GM19372 (cell line): Measurements from ENCODE around the gene VWA5B1.

Source experiments
- ATAC-seq: cut with Tn5 transposase; IDR thresholded peaks from one replicate; pipeline ENCODE4 v1.9.1; 2021; ENCODE audit warnings: mild to moderate bottlenecking, low read depth, moderate library complexity; ENCODE audit not compliant: unreplicated experiment

The VWA5B1 gene

GRCh38 chr1:20381961-20382360, 91.3 kb downstream of the VWA5B1 start:
- no peak for ATAC-seq

GRCh38 chr1:20382711-20383110, 92.0 kb downstream of the VWA5B1 start:
- ATAC-seq, result no peak

- ATAC-seq, result no peak
These were observed 93.0 kb downstream of the VWA5B1 start for GRCh38 chr1:20383631-20384030.

- no peak for ATAC-seq
These were observed 95.0 kb downstream of the VWA5B1 start for GRCh38 chr1:20385630-20386029.

- ATAC-seq, result no peak
These were observed 95.8 kb downstream of the VWA5B1 start for GRCh38 chr1:20386323-20387081.

- no peak for ATAC-seq
These were observed 98.9 kb downstream of the VWA5B1 start for GRCh38 chr1:20389571-20389970.

- ATAC-seq, result no peak
These were observed 100.1 kb downstream of the VWA5B1 start for GRCh38 chr1:20390589-20391331.

- ATAC-seq, result no peak
These were observed 104.6 kb downstream of the VWA5B1 start for GRCh38 chr1:20395255-20395654.

GRCh38 chr1:20398744-20399143, 108.1 kb downstream of the VWA5B1 start:
- ATAC-seq, result no peak

- no peak for ATAC-seq
These were observed 108.5 kb downstream of the VWA5B1 start for GRCh38 chr1:20399196-20399595.

GRCh38 chr1:20399606-20400180, 109.0 kb downstream of the VWA5B1 start:
- ATAC-seq, result no peak

- ATAC-seq, result no peak
These were observed 109.9 kb downstream of the VWA5B1 start for GRCh38 chr1:20400341-20401177.

- no peak for ATAC-seq
These were observed 110.8 kb downstream of the VWA5B1 start for GRCh38 chr1:20401405-20402010.

- ATAC-seq, result no peak
These were observed 112.1 kb downstream of the VWA5B1 start for GRCh38 chr1:20402585-20403422.

- no peak for ATAC-seq
These were observed 112.9 kb downstream of the VWA5B1 start for GRCh38 chr1:20403423-20404145.

GRCh38 chr1:20404466-20404865, 113.8 kb downstream of the VWA5B1 start:
- no peak for ATAC-seq
